NCI-H1436 treated with DMSO at 0.1 percent for 48 hours (cell line): ENCODE measurements around the gene NUTM2F.
"Not testable (repeated sequence)": the region's sequence is repeated elsewhere in the genome, so short reads cannot be mapped to it uniquely, and the experiment has no call there.

Source experiments
- DNase-seq: peaks from one replicate; lab custom pipeline; 2025; lab: John Stamatoyannopoulos, UW

Gene NUTM2F

DNA sequence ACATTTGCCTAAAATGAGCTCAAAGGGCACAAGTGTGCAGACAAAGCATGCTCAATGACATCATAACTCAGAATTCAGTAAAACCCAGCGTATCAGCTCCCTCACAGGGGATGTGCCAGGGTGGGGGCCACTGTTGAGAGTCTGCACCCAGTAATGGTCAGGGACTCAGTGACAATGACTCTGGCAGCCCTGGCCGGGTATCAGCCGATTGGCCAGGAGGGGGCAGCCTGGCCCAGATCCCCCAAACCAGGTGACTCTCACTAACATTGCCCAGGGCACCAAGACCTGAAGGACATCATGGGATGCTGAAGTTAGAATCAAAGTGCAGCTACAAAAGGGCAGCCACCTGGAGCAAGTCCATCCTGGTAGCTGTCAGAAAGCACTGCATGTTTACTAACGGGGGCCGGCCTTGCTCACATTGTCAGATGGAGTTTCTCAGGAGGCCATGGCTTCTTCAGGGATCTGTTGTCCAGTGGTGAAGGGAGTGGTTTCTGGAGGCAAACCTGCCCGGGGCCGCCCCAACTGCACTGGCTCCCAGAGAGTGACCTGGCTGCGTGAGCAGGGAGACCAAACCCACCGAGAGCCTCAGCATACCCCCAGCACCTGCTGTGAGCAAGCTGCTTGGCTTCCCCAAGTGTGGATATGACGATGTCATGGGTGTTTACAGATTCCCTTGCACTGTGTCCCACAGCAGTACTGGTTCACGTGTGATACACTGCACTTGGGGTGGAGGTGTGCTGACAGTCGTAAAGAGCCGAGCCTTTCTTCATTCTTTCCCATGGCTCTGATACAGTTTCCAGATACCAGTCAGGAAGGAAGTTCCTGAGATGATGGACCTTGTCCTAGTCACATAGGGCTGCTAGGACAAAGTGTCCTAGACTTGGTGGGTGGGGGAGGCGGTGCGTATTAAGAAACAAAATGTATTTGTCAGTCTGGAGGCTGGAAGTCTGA is 13.1 kb downstream of the NUTM2F start:
- not testable (repeated sequence) for DNase-seq

DNA sequence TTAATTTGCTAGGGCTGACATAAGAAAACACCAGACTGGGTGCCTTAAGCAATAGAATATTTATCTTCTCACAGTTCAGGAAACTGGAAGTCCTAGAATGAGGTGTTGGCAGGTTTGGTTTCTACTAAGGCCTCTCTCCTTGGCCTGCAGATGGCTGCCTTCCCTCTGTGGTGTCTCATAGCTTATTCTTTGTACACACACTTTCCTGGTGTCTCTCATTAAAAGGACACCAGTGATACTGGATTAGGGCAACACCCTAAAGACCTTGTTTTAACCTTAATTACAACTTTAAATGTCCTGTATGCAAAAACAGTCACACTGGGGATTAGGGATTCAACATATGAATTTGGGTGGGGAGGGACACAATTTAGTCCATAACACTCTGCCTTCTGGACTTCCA is 25.1 kb downstream of the NUTM2F start:
- DNase-seq: no peak

DNA sequence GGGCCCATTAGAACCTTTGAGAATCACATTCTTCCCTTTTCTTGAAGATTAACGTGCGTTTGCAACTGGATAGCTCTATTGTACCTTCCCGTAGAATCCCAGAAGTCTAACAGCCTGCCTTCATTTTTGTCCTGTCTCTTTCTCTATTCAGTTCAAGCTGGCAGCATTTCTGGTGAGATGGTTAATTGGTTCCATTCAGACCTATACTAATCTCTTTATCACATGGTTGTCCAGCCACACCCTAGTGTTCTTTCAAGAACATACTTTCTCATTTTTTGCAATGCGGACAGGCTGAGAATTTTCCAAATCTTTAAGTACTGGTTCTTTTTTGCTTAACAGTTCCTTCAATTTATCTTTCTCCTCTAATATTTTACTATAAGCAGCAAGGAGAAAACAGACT is 26.0 kb downstream of the NUTM2F start:
- DNase-seq: no peak

DNA sequence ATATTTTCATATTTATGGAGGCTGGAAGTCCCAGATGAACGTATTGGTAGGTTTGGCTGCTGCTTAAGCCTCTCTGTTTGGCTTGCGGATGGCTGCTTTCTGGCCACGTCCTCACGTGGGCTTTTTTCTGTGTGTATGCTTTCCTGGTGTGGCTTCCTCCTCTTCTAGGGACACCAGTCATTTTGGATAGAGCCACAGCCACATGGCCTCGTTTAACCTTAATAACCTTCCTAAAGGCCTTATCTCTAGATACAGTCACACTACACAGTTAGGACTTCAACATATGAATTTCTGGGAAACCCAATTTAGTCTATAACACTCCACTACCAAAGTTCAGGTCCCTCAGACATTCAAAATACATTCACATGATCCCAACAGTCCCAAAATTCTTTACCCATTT is 26.9 kb downstream of the NUTM2F start:
- DNase-seq: no peak

DNA sequence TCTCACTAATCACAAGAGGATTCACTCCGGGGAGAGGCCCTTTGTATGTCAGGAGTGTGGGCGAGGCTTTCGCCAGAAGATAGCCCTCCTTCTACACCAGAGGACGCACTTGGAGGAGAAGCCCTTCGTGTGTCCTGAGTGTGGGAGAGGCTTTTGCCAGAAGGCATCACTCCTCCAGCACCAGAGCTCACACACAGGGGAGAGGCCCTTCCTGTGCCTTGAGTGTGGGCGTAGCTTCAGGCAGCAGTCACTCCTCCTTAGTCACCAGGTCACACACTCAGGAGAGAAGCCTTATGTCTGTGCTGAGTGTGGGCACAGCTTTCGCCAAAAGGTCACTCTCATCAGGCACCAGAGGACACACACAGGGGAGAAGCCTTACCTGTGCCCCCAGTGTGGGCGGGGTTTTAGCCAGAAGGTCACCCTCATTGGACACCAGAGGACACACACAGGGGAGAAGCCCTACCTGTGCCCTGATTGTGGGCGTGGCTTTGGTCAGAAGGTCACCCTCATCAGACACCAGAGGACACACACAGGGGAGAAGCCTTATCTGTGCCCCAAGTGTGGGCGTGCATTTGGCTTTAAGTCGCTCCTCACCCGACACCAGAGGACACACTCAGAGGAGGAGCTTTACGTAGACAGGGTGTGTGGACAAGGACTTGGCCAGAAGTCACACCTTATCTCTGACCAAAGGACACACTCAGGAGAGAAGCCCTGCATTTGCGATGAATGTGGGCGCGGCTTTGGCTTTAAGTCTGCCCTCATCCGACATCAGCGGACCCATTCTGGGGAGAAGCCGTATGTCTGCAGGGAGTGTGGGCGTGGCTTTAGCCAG is 27.8 kb downstream of the NUTM2F start:
- DNase-seq: no peak

DNA sequence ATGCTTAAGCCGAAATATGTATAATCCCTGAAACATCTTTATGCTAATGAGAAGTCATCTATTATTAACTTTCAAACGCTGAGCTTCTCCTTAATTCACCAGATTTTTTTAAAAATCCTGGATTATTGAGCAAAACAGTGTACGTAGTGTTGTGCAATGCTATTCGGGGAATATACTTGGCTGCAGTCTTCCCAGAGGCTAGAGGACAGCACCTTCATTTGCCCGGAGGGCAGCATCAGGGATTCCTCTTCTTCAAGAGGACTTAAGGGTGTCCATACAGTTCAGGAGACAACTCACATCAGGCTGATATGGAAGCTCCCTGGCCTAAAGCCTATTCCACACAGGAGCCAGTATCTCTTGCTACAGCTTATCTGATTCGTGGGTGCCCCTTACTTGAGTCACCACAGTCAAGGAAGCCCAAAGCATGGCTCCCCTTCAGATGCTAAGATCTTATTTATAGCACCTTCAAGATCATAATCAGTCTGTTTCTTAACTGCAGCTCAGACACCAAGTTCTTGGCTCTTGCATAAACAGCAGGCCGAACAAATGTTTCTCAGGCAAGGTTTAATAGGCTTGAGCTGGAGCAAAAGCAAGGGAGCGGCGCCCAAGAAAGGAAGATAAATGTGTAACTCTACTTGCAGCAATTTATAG is 29.4 kb downstream of the NUTM2F start:
- no peak for DNase-seq

DNA sequence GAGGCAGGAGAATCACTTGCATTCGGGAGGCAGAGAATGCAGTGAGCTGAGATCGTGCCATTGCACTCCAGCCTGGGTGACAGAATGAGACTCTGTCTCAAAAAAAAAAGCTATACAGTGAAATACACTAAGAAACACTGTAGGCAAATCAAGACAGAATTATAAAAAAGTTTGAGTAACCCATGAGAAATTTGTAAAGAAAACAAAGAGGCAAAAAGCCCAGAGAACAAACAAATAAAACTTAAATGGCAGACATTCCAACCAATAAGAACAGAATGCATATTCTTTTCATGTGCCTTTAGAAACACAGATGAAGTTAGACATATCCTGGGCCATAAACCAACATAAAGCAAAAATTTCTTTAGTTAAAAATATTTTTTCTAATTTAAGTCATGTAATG is 38.8 kb downstream of the NUTM2F start:
- DNase-seq: no peak

DNA sequence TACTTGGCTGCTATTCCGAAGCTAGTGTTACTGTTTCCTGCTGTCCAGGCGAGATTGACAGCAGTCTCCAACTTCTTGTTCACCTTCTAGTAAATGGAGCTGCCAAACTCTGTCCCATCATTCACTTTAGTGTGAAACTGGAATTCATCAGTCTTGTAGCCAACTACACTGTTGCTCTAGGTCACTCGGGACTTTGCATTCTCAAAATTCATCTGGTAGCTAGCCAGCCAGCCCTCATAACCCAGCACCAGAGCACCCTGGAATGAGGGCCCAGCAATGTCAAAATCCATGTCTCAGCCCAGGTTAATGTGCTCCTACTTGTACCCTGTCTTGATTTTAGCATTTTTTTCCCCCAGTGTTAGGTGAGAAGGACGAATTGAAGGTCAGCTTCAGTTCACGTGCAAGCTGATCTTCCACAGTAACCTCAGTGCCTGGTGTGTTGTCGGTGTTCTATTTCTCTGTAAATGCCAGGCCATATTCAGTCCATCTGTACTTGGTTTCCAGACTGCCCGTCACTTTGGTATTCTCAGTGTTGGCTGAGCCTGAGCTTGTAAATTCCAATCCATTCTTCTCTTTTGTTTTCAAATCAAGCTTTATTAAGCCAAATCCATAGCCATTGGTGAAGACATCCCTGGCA is 40.4 kb downstream of the NUTM2F start:
- no peak for DNase-seq

DNA sequence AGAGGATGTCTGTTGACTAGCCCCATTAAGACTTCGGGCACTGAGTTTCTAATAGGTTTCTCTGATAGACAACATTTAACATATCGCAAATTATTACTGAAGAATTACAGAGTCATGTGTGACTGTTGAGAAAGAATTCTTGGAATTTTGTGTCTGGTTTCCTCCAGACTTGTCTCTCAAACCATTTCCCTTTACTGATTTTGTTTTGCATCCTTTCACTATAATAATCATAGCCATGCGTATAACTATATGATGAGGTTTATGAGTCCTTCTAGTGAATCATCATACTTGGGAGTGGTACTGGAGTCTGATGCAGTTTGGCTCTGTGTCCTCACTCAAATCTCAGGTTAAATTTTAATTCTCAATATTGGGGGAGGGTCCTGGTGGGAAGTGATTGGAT is 42.3 kb downstream of the NUTM2F start:
- no peak for DNase-seq

DNA sequence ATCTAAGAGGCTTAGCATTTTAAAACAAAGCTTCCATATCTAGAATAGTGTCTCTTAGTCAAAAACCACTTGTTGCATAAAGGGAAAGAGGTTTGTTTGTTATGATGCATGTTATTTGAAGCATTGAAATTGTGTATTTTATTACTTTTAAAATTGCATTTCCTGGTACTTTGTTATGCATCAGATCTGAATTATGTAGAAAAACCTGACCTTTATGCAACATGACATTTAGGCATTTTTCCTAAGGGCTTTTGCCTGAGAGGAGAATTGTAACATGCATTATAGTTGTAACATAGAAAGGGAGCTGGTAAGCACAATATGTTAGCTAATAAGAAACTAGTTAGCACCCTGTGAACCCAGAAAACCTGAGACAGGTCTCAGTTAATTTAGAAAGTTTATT is 47.3 kb downstream of the NUTM2F start:
- no peak for DNase-seq

DNA sequence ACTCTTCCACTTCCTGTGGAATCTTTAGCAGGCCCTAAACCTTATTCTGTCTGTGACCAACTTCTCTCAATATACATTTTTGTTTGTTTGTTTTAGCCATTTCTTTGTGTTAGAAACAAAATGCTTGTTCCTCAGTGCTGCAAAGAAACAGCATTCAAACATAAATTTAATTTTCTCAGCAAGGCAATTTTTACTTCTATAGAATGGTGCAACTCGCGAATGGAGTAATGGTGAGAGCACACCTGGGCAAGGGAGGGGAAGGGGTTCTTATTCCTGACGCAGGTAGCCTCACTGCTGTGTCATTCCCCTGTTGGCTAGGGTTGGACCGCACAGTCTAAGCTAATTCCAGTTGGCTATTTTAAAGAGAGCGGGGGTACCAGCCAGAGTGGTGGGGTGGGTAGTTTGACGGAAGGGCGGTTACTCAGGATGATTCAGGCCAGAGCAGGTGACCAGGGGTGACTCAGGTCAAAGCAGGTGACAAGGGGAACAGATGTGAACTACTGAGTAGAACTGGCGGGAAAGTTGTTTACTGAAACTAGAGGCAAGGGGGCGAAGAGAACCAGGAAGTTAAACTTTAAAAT is 47.9 kb downstream of the NUTM2F start:
- DNase-seq: no peak

DNA sequence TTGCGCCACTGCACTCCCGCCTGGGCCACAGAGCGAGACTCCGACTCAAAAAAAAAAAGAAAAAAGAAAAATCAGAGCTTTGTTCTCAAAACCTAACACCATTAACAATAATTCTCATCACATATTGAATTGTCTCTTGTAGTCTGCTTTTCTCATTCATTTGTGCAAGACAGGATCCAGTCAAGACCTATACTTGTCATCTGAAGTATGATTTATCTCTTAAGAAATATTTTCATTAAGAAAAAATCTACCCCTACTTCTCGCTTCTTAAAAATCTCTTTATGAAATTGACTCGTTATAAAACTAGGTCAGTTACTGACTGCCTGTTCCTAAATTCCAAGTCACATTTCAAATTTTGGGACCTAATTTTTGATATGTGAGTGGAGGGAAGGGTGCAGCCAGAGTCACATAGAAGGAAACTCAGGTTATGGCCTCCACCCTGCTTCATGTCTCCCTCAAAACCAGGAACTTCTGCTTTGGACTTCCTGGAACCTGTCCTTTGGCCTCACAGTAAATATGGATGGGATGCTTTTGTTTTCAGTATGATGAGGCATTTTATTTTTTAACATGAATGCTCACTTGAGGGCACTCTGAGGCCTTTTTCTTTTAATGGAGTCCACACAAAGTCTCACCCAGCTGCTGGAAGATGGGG is 50.4 kb downstream of the NUTM2F start:
- DNase-seq: no peak

DNA sequence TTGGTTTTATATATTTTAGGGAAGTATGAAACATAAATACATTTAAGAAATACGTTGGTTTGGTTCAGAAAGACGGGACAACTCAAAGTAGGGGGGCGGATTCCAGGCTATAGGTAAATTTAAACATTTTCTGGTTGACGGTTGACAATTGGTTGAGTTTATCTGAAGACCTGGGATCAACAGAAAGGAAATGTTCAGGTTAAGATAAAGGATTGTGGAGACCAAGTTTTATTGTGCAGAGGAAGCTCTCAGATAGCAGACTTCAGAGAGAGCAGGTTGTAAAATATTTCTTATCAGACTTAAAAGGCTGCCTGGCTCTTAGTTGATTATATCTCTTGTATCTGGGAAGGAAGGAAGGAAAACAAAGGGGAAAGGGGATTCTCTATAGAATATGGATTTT is 51.4 kb downstream of the NUTM2F start:
- not testable (repeated sequence) for DNase-seq

DNA sequence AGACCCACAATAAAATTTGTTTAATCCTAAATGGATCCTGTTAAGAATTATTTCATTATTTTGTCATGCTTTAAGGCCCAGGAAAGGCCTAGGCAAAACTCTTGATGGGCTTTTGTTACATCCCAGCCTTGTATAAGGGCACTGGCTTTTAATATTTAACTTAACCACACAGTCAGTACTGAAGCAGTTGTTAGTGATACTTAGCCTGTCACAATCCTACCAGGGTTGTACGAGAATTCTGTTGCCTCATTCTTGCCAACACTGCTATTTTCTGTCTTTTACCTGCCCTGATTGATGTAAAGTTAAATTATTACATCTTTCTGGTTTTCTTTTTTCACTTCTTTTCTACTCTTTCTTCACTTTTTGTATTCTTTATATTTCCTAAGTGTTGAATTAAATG is 58.4 kb downstream of the NUTM2F start:
- DNase-seq: no peak

DNA sequence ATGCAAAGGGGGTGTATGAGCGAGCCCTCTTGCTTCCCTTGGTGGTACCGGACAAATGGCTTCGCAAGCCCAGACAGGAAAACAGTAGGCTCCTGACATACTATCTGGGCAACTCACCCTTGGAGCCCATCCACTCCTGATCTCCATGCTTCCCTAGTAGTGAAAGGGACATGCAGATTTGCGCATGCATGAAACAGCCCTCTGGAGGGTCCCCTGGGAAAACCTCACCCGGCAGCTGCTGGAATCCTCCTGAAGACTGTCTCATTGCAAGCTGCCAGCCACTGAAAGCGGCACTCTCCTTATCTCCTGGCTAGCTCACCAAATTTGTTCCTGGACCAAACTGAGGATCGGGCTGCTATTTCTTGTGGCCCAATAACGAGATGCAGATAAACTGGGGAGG is 59.2 kb downstream of the NUTM2F start:
- no peak for DNase-seq
